C4-2B (cell line): Measurements from ENCODE around the gene OR6K3.

Experiments used
- ZFX ChIP-seq: fragments of 450-650 bp; IDR thresholded peaks from 2 replicates; pipeline ENCODE4 v1.6.1; 2017
- TF ChIP-seq, protein P1 (sequence below): fragments of 450-650 bp; conservative IDR thresholded peaks from 2 replicates; pipeline ENCODE4 v1.5.1; 2017; ENCODE audit warnings: mild to moderate bottlenecking

DNA sequence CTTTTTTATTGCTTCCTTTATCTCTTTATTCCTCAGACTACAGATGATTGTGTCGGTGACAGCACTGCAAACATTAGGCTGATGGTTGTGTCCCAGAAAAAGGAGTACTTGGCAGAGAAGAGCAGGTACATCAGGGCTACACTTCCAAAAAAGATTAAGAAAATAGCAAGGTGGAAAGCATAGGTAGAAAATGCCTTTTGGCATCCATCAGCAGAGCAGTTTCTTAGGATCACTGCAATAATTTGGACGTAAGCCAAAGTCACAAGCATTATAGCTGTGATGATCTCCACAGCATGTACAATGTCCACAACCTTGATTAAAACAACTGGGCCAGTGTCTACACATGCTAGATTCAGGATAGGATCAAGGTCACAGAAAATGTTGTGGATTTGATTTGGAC is 25.9 kb downstream of the OR6K3 start:
- TF ChIP-seq, protein P1, sequence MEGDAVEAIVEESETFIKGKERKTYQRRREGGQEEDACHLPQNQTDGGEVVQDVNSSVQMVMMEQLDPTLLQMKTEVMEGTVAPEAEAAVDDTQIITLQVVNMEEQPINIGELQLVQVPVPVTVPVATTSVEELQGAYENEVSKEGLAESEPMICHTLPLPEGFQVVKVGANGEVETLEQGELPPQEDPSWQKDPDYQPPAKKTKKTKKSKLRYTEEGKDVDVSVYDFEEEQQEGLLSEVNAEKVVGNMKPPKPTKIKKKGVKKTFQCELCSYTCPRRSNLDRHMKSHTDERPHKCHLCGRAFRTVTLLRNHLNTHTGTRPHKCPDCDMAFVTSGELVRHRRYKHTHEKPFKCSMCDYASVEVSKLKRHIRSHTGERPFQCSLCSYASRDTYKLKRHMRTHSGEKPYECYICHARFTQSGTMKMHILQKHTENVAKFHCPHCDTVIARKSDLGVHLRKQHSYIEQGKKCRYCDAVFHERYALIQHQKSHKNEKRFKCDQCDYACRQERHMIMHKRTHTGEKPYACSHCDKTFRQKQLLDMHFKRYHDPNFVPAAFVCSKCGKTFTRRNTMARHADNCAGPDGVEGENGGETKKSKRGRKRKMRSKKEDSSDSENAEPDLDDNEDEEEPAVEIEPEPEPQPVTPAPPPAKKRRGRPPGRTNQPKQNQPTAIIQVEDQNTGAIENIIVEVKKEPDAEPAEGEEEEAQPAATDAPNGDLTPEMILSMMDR = no peak
- TF ChIP-seq ZFX = no peak
